Activated effector memory CD4-positive, alpha-beta T cell treated with Interleukin-2 at 50 U/mL for 16 hours (primary cell): ENCODE measurements around the gene CATSPER3.

ENCODE experiments used
- DNase-seq: peaks from one replicate; pipeline ENCODE4 v3.0.0-alpha.2; 2020

Gene CATSPER3

DNA sequence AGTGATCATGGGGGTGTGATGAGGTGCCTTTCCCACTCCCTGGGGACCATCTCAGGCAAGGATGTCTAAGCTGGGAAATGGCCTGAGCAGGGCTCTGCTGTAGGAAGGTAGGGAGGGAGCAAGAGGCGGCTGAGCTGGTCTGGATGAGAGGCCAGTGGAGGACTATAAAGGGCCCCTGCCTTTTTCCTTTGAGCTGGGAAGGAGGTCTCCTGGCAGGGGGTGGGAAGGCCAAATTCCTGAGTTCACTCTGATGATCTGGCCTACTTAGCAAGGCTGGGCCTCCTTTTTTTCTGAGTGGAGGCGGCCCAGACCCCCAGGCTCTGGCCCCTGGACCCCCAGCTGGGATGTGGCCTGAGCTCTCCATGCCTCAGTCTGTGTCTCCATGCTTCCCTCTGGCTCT is 80.6 kb downstream of the CATSPER3 start:
- DNase-seq: no peak

- no peak for DNase-seq
Observed at GRCh38 chr5:135048930-135049329, 81.2 kb downstream of the CATSPER3 start.

DNA sequence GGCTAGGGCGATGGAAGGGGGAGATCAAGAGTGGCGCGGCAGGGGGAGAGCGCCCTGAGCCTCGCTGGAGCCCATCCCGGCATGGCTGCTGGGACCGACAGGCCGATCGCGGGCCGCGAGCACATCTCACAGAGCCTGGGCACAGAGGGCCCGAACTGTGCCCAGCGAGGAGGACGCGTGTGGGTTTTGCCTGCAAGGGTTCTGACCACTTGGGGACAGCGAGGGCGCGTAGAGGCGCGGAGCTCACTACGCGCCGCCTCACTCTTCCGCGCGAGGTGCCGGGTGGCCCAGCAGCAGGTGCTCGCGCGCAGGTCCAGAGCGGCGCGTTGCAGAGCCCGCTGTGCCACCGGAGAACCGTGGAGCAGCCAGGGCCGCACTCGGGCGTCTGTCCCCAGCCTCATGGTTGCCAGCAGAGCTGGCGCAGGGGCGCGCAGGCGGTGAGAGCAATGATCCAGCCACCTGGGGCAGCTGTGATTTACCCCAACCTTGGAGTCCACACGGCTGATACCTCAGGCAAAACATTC is 82.6 kb downstream of the CATSPER3 start:
- no peak for DNase-seq

DNA sequence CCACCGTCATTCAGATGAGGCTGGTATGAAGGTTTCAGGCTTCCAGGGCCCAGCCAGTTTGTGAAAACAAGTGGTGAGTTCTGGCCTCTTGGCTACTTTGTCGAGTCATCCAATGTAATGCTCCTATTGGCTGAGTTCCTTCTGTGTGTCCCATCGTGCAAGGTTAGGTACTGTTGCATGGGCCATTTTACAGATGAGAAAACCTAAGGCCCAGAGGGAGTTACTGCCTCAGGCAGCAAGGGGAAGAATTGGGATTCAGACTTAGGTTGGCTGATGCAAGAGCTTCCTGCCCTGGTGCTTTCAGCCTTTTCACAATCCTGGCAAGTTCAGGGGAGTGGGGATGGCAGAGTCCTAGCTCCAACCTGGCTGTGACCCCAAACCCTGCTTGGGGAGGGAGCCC is 83.7 kb downstream of the CATSPER3 start:
- DNase-seq: no peak

DNA sequence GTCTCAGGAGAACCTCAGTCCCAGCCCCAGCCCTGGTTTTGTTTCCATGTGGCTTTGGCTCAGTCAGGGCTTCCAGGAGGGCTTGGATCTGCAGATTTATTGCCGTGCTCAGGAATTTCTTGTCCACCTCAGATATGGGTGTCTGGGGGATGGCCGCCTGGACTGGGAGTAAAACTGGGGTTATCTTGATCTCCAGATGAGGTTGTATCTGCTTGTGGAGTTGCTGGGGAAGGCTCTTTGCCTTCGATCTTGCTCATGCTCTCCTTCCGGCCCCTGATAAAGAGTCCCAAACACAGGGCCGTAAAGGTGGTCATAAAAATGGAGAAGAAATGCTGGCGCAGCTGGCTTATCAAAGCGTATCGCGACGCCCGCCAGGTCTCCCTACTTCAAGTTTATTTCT is 84.2 kb downstream of the CATSPER3 start:
- DNase-seq: no peak

DNA sequence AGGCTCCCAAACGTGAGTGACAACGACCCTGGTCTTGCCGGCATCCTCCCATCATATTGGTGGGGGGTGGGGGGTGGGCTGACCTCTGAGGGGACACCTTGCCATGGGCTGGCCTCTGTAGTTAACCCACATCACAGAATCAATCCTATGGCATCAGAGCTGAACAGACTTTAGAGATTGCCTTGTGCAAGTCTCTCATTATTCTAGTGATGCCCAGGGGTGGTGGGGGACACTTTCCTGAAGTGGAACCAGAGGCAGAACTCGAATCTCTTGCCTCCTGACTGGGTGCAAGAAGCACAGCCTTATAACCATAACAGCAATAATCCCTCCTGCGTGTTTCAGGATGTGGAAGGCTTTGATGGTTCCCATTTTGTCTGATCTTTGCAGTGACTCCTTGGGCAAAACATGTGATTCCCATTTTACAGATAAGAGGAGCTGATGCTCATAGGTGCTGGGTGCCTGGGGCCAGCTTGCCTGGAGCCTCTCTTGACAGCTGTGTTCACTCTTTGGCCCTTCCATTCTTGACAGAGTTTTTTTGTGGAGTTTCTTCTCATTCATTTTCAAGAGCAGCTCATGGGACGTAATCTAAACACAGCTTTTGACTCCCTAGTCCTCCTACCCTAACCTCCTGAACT is 84.9 kb downstream of the CATSPER3 start:
- DNase-seq: no peak

DNA sequence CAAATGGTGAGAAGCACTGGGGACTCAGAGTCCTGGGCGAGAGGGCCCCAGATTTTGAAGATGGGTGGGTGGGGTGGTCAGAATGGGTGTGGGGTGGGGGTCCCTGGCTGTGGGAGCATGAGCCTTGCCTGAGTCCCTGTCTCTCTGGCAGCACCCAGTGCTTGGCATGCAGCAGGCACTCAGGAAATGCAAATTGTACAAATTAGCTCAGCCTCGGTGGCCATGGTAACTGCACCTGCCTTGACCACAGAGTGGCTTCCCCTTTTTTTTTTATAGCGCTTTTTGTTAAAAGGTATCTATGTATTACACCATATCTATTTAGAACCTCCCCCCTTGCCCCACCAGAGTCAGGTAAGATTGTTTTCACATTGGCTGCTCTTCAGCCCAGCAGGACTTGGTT is 85.6 kb downstream of the CATSPER3 start:
- DNase-seq: no peak

DNA sequence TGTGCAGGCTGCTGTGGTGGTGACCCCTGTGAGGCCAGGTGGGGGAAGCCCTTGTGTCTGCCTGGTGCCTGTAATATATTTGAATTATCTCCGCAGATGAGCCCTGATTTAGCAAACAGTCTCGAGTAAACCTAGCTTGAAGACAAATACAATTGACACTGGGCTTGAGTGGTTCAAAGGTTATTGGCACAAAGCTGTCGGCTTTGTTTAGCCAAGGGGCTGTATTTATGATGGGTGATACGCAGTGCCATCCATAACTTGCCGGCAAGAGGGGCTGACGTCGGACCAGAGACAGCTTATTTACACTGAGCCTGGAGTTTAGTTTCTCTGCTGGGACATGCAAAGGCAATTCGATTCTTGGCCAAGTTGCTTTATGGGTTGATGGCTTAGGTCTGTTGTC is 86.3 kb downstream of the CATSPER3 start:
- no peak for DNase-seq

DNA sequence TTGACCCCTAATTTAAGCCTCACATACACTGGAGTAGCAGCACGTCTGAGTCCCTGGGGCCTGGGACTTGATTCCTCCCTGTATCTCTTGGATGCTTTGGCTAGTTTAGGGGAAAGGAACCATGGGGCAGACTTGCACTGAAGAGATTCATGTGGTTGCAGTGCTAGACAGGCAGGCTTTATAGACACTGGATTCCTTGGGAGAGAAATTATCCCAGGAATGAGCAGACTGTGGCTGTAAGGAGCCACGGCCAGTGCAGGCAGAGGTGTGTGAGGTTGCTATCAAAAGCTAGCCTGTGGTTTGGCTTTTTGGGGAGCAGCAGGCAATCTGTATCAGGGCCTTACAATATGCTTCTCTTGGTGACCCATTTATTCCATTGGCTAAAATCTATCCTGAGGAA is 86.8 kb downstream of the CATSPER3 start:
- DNase-seq: no peak

DNA sequence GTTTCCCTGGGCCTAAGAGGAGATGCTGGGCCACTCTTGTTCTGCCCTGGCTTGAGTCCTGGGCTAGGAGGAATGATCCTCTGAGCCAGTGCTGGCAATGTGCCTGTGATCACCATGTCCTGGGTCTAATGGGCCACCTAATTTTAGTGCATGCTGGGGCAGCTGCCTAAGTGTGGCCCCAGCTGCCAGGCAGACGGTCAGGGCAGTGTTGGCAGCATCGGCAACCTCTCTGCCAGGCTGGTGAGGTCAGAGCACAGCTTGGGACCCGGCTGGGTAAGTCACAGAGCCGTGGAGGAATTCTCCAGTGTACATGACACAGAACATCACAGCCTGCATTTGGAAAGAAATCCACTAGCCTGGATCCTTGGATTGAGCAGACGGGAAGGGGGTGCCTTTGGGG is 87.7 kb downstream of the CATSPER3 start:
- DNase-seq: no peak

DNA sequence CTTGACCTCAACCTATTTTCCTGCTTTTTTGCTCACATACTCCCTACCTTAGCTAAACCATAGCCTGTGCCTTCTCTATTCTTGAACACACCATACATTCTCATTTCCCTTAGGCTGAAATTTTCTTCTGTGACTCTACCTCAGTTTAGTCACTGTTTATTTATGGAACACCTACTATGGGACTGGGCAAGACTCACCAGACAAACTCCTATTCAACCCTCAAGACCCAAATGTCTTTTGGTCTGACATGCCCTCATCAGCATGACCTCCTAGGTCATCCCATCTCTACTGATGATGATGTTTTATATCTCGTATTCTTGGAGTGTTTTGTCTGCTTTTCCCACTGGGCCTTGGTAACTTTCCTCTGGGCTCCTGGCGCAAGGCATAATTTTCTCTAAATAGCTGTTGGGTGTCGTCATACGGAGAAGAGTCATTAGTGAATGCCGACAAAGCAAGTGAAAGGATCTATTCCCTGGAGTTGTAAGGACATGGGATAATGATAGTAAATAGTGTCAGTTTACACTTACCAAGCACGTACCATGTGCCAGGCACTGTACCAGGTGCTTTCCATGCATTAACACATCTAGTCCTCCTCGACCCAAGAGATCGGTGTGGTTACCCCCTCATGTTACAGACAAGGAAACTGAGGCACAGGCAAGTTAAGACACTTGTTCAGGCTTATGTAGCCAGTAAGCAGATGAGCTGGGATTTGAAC is 88.8 kb downstream of the CATSPER3 start:
- DNase-seq: no peak

DNA sequence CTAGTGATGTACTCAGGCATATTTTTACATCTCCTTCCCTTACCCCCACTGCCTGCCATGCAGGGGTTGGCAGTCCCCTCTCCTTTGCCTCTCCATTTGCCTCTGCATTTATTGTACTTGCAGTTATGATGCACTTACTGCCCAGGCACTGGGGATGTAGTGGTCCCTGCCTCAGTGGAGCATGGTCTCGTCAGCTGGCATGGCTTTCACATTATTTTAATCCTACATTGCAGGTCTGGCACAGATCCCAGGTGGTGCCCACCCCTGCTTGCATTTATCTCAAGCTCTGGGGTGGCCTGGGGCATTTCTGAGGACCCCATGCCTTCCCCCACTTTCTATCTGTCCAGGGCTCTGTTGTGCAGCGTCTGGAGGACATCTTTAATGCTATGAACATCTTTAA is 89.5 kb downstream of the CATSPER3 start:
- no peak for DNase-seq

- DNase-seq: no peak
Observed at GRCh38 chr5:135058331-135058732, 90.6 kb downstream of the CATSPER3 start.

DNA sequence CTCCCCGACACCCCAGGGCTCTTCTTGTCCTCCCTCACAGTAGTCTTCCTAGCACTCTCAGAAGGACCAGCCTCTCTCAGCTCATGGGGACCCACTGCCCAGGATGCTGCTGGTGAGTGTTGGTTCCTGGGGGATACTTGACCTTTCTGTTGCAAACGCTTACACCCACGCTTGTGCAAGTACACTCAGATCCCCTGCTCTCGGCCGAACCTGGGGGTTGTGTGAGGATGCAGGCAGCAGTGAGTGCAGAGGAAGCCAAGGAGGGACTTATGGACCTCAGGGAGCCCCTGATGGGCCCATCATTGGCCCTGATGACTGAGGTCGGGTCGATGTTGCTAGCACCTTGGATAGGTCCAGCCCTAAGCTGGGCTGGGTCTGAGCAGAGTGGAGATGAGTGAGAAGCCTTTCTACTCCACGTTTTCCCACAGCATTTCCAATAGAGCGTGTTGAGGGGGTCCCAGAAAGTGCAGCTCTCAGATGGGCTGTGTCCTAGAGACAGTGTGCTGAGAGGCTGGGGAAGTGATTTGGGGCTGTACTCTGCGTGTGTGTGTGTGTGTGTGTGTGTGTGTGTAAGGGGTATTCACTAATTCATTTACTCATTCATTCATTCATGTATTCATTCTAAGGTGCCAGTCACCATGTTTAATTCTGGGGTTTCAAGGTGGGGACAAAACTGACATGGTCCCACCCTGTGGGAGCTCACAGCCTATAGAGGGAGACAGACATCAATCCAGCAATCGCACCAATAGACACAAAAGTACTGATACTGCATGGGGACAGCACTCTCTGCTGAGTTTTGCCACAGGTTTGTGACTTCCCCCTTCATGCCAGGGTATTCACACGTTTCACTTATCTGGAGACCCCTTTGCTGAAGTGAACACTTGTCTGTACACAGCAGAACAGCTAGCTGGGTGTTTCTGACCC is 91.6 kb downstream of the CATSPER3 start:
- DNase-seq: no peak

DNA sequence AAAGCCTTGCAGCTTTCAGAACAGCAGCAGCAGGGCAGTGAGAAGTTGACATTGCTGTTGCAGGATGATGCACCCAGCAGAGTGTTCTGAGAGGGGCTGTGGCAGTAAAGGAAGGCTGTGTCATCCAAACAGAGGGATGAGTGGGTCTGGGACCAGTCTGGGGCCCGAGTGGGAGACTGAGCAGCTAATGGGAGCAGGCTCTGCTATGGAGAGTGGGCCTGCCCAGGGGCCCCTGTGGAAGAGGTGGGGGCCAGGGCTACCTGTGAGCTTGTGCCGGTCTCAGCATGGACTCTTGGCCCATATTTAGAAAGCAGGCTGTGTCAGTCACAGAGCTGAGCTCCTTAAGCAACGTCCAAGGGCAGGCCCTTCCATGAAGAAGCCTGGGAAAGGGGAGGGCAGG is 92.3 kb downstream of the CATSPER3 start:
- no peak for DNase-seq

DNA sequence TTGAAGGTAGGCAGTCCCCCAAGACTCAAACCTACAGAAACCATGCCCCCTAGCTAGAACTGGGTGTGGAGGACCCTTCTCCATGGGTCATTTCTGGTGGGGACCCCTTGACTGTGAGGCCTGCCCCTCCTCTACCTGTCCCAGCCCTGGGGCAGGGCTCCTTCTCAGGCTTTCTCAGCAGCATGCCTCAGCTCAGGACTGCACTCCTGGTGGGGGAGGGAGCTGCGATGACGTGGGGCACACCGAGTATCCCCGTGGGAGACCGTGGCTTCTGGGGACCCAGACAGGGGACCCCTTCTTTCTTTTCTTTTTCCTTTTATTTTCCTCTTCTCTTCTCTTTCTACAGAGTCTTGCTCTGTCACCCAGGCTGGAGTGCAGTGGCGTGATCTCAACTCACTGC is 93.3 kb downstream of the CATSPER3 start:
- DNase-seq: no peak
